NB4 (cell line): Measurements from ENCODE around the gene BFSP2.

ENCODE experiments used
- MAX ChIP-seq: IDR thresholded peaks from 2 replicates; pipeline ENCODE4 v1.6.1; 2011; ENCODE audit warnings: low read depth, low read length
- POLR2A ChIP-seq: IDR thresholded peaks from 2 replicates; pipeline ENCODE4 v1.6.1; 2011; ENCODE audit warnings: mild to moderate bottlenecking; ENCODE audit not compliant: insufficient read length; ENCODE audit errors: extremely low read depth
- TF ChIP-seq, protein P1 (sequence below): IDR thresholded peaks from one replicate; pipeline ENCODE4 v1.5.1; 2012; ENCODE audit warnings: low read depth, low read length

- no peak for TF ChIP-seq MAX
- TF ChIP-seq, protein P1, sequence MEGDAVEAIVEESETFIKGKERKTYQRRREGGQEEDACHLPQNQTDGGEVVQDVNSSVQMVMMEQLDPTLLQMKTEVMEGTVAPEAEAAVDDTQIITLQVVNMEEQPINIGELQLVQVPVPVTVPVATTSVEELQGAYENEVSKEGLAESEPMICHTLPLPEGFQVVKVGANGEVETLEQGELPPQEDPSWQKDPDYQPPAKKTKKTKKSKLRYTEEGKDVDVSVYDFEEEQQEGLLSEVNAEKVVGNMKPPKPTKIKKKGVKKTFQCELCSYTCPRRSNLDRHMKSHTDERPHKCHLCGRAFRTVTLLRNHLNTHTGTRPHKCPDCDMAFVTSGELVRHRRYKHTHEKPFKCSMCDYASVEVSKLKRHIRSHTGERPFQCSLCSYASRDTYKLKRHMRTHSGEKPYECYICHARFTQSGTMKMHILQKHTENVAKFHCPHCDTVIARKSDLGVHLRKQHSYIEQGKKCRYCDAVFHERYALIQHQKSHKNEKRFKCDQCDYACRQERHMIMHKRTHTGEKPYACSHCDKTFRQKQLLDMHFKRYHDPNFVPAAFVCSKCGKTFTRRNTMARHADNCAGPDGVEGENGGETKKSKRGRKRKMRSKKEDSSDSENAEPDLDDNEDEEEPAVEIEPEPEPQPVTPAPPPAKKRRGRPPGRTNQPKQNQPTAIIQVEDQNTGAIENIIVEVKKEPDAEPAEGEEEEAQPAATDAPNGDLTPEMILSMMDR, result no peak
- TF ChIP-seq POLR2A, result no peak
Observed at GRCh38 chr3:133494469-133494868, 94.6 kb downstream of the BFSP2 start.
